H9 (cell line): ENCODE data around the gene SERPINE2. TPM values are rescaled to one million over a fixed set of nuclear protein-coding genes. Genes with fewer than 3 reads are reported as not detected.

Experiments
- DNase-seq: peaks from one replicate; pipeline ENCODE4 v3.0.0-alpha.2; 2017
- H2AFZ ChIP-seq: one replicate; pipeline ENCODE4 v1.6.1; 2013; ENCODE audit warnings: mild to moderate bottlenecking, low read length, control low read depth, moderate library complexity
- H2AK5ac ChIP-seq: 2 replicates; pipeline ENCODE4 v1.6.1; 2013; ENCODE audit warnings: low read length, control low read depth, mixed read lengths; ENCODE audit not compliant: insufficient read length
- H2BK120ac ChIP-seq: one replicate; pipeline ENCODE4 v1.6.1; 2013; ENCODE audit warnings: low read depth, mild to moderate bottlenecking, low read length, control low read depth, inconsistent platforms; ENCODE audit not compliant: poor library complexity, severe bottlenecking
- H2BK12ac ChIP-seq: 2 replicates; pipeline ENCODE4 v1.6.1; 2013; ENCODE audit warnings: low read length, control low read depth, mixed read lengths, low read depth; ENCODE audit not compliant: insufficient read length
- H2BK15ac ChIP-seq: 2 replicates; pipeline ENCODE4 v1.6.1; 2013; ENCODE audit warnings: low read depth, low read length, control low read depth
- H2BK20ac ChIP-seq: one replicate; pipeline ENCODE4 v1.6.1; 2013; ENCODE audit warnings: low read depth, mild to moderate bottlenecking, low read length, control low read depth, inconsistent platforms; ENCODE audit not compliant: poor library complexity, severe bottlenecking
- H2BK5ac ChIP-seq: 2 replicates; pipeline ENCODE4 v1.6.1; 2013; ENCODE audit warnings: low read length, control low read depth, mixed read lengths; ENCODE audit not compliant: insufficient read length
- H3K14ac ChIP-seq: 2 replicates; pipeline ENCODE4 v1.6.1; 2013; ENCODE audit warnings: low read length, control low read depth; ENCODE audit not compliant: insufficient read depth
- H3K18ac ChIP-seq: 2 replicates; pipeline ENCODE4 v1.6.1; 2013; ENCODE audit warnings: low read depth, mild to moderate bottlenecking, mixed read lengths, low read length, control low read depth; ENCODE audit not compliant: insufficient read length
- H3K23ac ChIP-seq: 2 replicates; pipeline ENCODE4 v1.6.1; 2013; ENCODE audit warnings: low read length, control low read depth, mixed read lengths, low read depth; ENCODE audit not compliant: insufficient read length
- H3K23me2 ChIP-seq: 2 replicates; pipeline ENCODE4 v1.6.1; 2013; ENCODE audit warnings: low read depth, mild to moderate bottlenecking, mixed read lengths, low read length, control low read depth; ENCODE audit not compliant: insufficient read length, poor library complexity, severe bottlenecking
- H3K27ac ChIP-seq: 2 replicates; pipeline ENCODE4 v1.5.1; 2013; ENCODE audit warnings: low read length, control low read depth, mixed read lengths, low read depth; ENCODE audit not compliant: insufficient read length
- H3K27me3 ChIP-seq: 2 replicates; pipeline ENCODE4 v1.6.1; 2013; ENCODE audit warnings: low read length, control low read depth, inconsistent platforms; ENCODE audit not compliant: insufficient read depth
- H3K4ac ChIP-seq: 2 replicates; pipeline ENCODE4 v1.6.1; 2013; ENCODE audit warnings: low read depth, mild to moderate bottlenecking, control low read depth, inconsistent platforms, low read length, moderate library complexity
- H3K4me1 ChIP-seq: 2 replicates; pipeline ENCODE4 v1.6.1; 2013; ENCODE audit warnings: low read length, control low read depth, inconsistent platforms; ENCODE audit not compliant: insufficient read depth
- H3K4me2 ChIP-seq: 2 replicates; pipeline ENCODE4 v1.6.1; 2013; ENCODE audit warnings: low read length, control low read depth, mixed read lengths; ENCODE audit not compliant: insufficient read length, insufficient read depth
- H3K56ac ChIP-seq: 2 replicates; pipeline ENCODE4 v1.6.1; 2013; ENCODE audit warnings: low read depth, mild to moderate bottlenecking, mixed read lengths, low read length, control low read depth; ENCODE audit not compliant: insufficient read length
- H3K79me1 ChIP-seq: 2 replicates; pipeline ENCODE4 v1.6.1; 2013; ENCODE audit warnings: low read depth, mild to moderate bottlenecking, moderate library complexity, low read length, control low read depth, inconsistent platforms; ENCODE audit not compliant: insufficient read depth, poor library complexity, severe bottlenecking
- H3K79me2 ChIP-seq: 2 replicates; pipeline ENCODE4 v1.6.1; 2013; ENCODE audit warnings: low read length, control low read depth, inconsistent platforms; ENCODE audit not compliant: insufficient read depth
- H3K9ac ChIP-seq: 2 replicates; pipeline ENCODE4 v1.6.1; 2013; ENCODE audit warnings: low read length, control low read depth, mixed read lengths; ENCODE audit not compliant: insufficient read length; ENCODE audit errors: extremely low read depth
- H3K9me3 ChIP-seq: one replicate; pipeline ENCODE4 v1.6.1; 2013; ENCODE audit warnings: low read depth, low read length, inconsistent platforms; ENCODE audit not compliant: control insufficient read depth
- H3T11ph ChIP-seq: one replicate; pipeline ENCODE4 v1.6.1; 2013; ENCODE audit warnings: mild to moderate bottlenecking, low read length, control low read depth, inconsistent platforms
- H4K20me1 ChIP-seq: one replicate; pipeline ENCODE4 v1.6.1; 2013; ENCODE audit not compliant: control insufficient read depth, insufficient read length, insufficient read depth
- H4K5ac ChIP-seq: 2 replicates; pipeline ENCODE4 v1.6.1; 2013; ENCODE audit warnings: low read depth, mild to moderate bottlenecking, mixed read lengths, low read length, control low read depth; ENCODE audit not compliant: insufficient read length
- H4K8ac ChIP-seq: replicated peaks from 2 replicates; pipeline ENCODE4 v1.6.1; 2013; ENCODE audit warnings: low read length, control low read depth, mixed read lengths, low read depth; ENCODE audit not compliant: insufficient read length
- H4K91ac ChIP-seq: 2 replicates; pipeline ENCODE4 v1.6.1; 2013; ENCODE audit warnings: low read depth, mild to moderate bottlenecking, moderate library complexity, mixed read lengths, low read length, control low read depth; ENCODE audit not compliant: insufficient read length
- H3K27ac Mint-ChIP-seq, 3 experiments: 2 replicates in 2 of 3; 3 replicates in 1 of 3; pipeline ENCODE4 v1.8.0; 2020 to 2021; ENCODE audit warnings: mixed read lengths in 3 of 3, mild to moderate bottlenecking in 1 of 3, moderate library complexity in 1 of 3
- H3K27me3 Mint-ChIP-seq: 2 replicates; pipeline ENCODE4 v1.8.0; 2021; ENCODE audit warnings: low read depth, mild to moderate bottlenecking, moderate library complexity, mixed read lengths
- H3K36me3 Mint-ChIP-seq, 3 experiments: 2 replicates in 2 of 3; 3 replicates in 1 of 3; pipeline ENCODE4 v1.8.0; 2020 to 2021; ENCODE audit warnings: low read depth in 3 of 3, mixed read lengths in 3 of 3; ENCODE audit not compliant: insufficient read depth in 1 of 3
- H3K4me1 Mint-ChIP-seq, 2 experiments: 2 replicates each; pipeline ENCODE4 v1.8.0; 2020; ENCODE audit warnings: mixed read lengths in 2 of 2
- H3K4me3 Mint-ChIP-seq, 2 experiments: 2 replicates in 1 of 2; 3 replicates in 1 of 2; pipeline ENCODE4 v1.8.0; 2020 to 2021; ENCODE audit warnings: mild to moderate bottlenecking in 2 of 2, mixed read lengths in 2 of 2, moderate library complexity in 1 of 2
- H3K9me3 Mint-ChIP-seq, 2 experiments: 2 replicates in 1 of 2; 3 replicates in 1 of 2; pipeline ENCODE4 v1.8.0; 2020; ENCODE audit warnings: mild to moderate bottlenecking in 2 of 2, mixed read lengths in 2 of 2, moderate library complexity in 1 of 2
- CTCF ChIP-seq: fragments of 200-600 bp; sonication (generic); conservative IDR thresholded peaks from 3 replicates; pipeline ENCODE4 v1.8.0; 2021; ENCODE audit warnings: antibody characterized with exemption, mild to moderate bottlenecking
- WGBS: extraction: QIAGEN DNeasy Blood & Tissue Kit; methylation state at CpG from one replicate; pipeline ENCODE4 v1.1.7; 2013; ENCODE audit warnings: missing lambda C conversion rate, low lambda C conversion rate, mixed read lengths; ENCODE audit not compliant: insufficient read length; ENCODE audit errors: extremely low coverage; 5-methylcytosine and 5-hydroxymethylcytosine counted together
- total RNA-seq: library from RNA; stranded (reverse); gene quantifications from 2 replicates; pipeline ENCODE4 v1.2.1, GENCODE V29; 2021

Gene SERPINE2
- total RNA-seq, 1 experiment from 2014 or later: 40.0 TPM

DNA sequence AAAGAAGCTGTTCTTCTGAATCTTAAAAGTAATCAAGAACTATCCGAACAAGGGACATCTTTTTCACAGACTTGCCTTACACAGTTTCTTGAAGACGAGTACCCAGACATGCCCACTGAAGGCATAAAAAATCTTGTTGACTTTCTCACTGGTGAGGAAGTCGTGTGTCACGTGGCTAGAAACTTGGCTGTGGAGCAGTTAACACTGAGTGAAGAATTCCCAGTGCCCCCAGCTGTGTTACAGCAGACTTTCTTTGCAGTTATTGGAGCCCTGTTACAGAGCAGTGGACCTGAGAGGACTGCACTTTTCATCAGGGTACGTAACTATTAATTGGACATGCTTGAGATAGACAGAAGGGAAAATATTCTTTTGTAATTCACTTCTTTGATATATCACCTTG is 79.4 kb downstream of the SERPINE2 start:
- Histone ChIP-seq H2BK12ac (no peak overlapping the region), H4K20me1 (no peaks in the 10 kb centered on the region), H3K27ac (no peak overlapping the region), H4K5ac (no peak overlapping the region), H4K91ac (no peak overlapping the region), H2BK15ac (no peak overlapping the region), H3K9ac (no peak overlapping the region), H3K23me2 (no peaks in the 10 kb centered on the region), H3K4me2 (no peak overlapping the region), H3K79me1 (peaks cover 5% of the 10 kb centered on the region), H3T11ph (no peak overlapping the region), H2BK120ac (no peak overlapping the region), H3K27me3 (no peaks in the 10 kb centered on the region), H3K23ac (no peak overlapping the region), H2AFZ (no peak overlapping the region), H3K79me2 (peaks cover 31% of the 10 kb centered on the region; the same call in 1 of the 2 replicates), H2BK20ac (no peak overlapping the region), H3K4me1 (peaks cover 4% of the 10 kb centered on the region; the same call in 1 of the 2 replicates), H3K14ac (no peak overlapping the region), H3K56ac (no peak overlapping the region), H4K8ac (no peak overlapping the region), H3K9me3 (no peaks in the 10 kb centered on the region), H2BK5ac (no peak overlapping the region), H3K4ac (no peak overlapping the region), H2AK5ac (no peak overlapping the region), H3K18ac (no peak overlapping the region)
- DNase-seq: no peak
- Mint-ChIP-seq H3K27ac (no peak overlapping the region; a peak in 1 of 7 replicates), H3K4me1 (peaks cover 33 to 45% of the 10 kb centered on the region in 2 experiments), H3K4me3 (peak overlapping the region in 1 of 2 experiments; percentile 42; a peak in 2 of 5 replicates), H3K27me3 (peaks cover 3% of the 10 kb centered on the region), H3K9me3 (no peaks in the 10 kb centered on the region), H3K36me3 (peaks cover 14 to 40% (median 31%) of the 10 kb centered on the region in 3 experiments; a peak in 6 of 7 replicates)
- WGBS: no CpG with 5 or more reads among the region's 5 CpGs
- no peak for TF ChIP-seq CTCF
